Measurements from ENCODE around the gene EEF1G. TPM values are rescaled to one million over a fixed set of nuclear protein-coding genes. Genes with fewer than 3 reads are reported as not detected.

EEF1G gene
- total and polyA plus RNA-seq, 2 of the 13 experiments (the other 11 are each of a cell fraction or from before 2014, with no cell fraction given) = 1,787 to 2,144 TPM

GRCh38 chr11:62548545-62549335 is 25.0 kb downstream of the EEF1G start (continued):
- TF ChIP-seq BCLAF1 (IDR thresholded peaks at IDR 0.05) (no peak), MIER3 (CRISPR knock-in tag; IDR thresholded peaks at IDR 0.05; ENCODE audit: borderline replicate concordance) (peak; percentile 29; the same call in 1 of the 2 replicates), RFX5 (IDR thresholded peaks at IDR 0.05; ENCODE audit: low read depth, low read length) (no peak), ZNF441 (CRISPR knock-in tag; IDR thresholded peaks at IDR 0.05; ENCODE audit: borderline replicate concordance) (0 out of 2 replicates have a peak, but pooled peaks have one; percentile 45), ISX (CRISPR knock-in tag; conservative IDR thresholded peaks at IDR 0.05) (no peak), JUND (CRISPR knock-in tag; IDR thresholded peaks at IDR 0.05) (no peak), FOXK1 (CRISPR knock-in tag; IDR thresholded peaks at IDR 0.05; ENCODE audit: borderline replicate concordance, low read depth) (peak; percentile 47; the same call in 1 of the 2 replicates), FOXJ3 (CRISPR knock-in tag; IDR thresholded peaks at IDR 0.05; ENCODE audit: borderline replicate concordance) (no peak), SP2 (CRISPR knock-in tag; IDR thresholded peaks at IDR 0.05) (no peak), ZNF292 (CRISPR knock-in tag; IDR thresholded peaks at IDR 0.05; ENCODE audit: borderline replicate concordance, low read depth) (no peak), ZNF792 (CRISPR knock-in tag; IDR thresholded peaks at IDR 0.05) (peak; percentile 44; the same call in 1 of the 2 replicates), ATF3 (CRISPR knock-in tag; IDR thresholded peaks at IDR 0.05) (no peak), JARID2 (CRISPR knock-in tag; IDR thresholded peaks at IDR 0.05; ENCODE audit: insufficient replicate concordance) (no peak), NR0B2 (CRISPR knock-in tag; IDR thresholded peaks at IDR 0.05) (no peak), ADNP (CRISPR knock-in tag; IDR thresholded peaks at IDR 0.05) (0 out of 2 replicates have a peak, but pooled peaks have one; percentile 32), ZNF839 (CRISPR knock-in tag; IDR thresholded peaks at IDR 0.05; ENCODE audit: borderline replicate concordance) (no peak), ARID4A (CRISPR knock-in tag; IDR thresholded peaks at IDR 0.05; ENCODE audit: borderline replicate concordance) (peak; percentile 25; the same call in 1 of the 2 replicates), SP1 (IDR thresholded peaks at IDR 0.05) (no peak), SP1 (CRISPR knock-in tag; IDR thresholded peaks at IDR 0.05) (no peak), CBFB (CRISPR knock-in tag; IDR thresholded peaks at IDR 0.05) (no peak), PHF20 (CRISPR knock-in tag; IDR thresholded peaks at IDR 0.05) (no peak)

Data from HepG2 (cell line).